ENCODE results near the gene SMOC1. TPM values are rescaled to one million over a fixed set of nuclear protein-coding genes. Genes with fewer than 3 reads are reported as not detected.

SMOC1 gene
- total and polyA plus RNA-seq, 2 of the 8 experiments (the other 6 are each of a cell fraction or from before 2014, with no cell fraction given), result 1.6 to 2.4 TPM

- no peak overlapping the region for H4K8ac ChIP-seq (ENCODE audit: extremely low read depth, insufficient read depth, low read length)
- no peak overlapping the region for H3K9ac ChIP-seq (replicated peaks in 1 of 4; ENCODE audit: extremely low read depth in 1 of 4, low read depth in 3 of 4, low read length in 3 of 4)
- H3K14ac ChIP-seq (ENCODE audit: insufficient read length), result no peak overlapping the region
- no peak overlapping the region for H4K5ac ChIP-seq (ENCODE audit: insufficient read length, low read depth, low read length)
- H4K91ac ChIP-seq (replicated peaks; ENCODE audit: insufficient read length, low read length), result no peak overlapping the region
- no peak for FAIRE-seq
- no peak overlapping the region for H2BK5ac ChIP-seq (ENCODE audit: low read depth, low read length)
- no peaks in the 10 kb centered on the region for H3K9me3 ChIP-seq (ENCODE audit: insufficient read depth in 2 of 2, low read depth in 1 of 2, low read length in 1 of 2)
- no peak overlapping the region for H3K4ac ChIP-seq (replicated peaks; ENCODE audit: insufficient read length, low read depth, low read length)
- no peak overlapping the region for H2AK5ac ChIP-seq (ENCODE audit: low read depth, low read length)
- no peak overlapping the region for H3K4me3 ChIP-seq (ENCODE audit: extremely low read depth in 1 of 4, insufficient read depth in 2 of 4, low read depth in 3 of 4, low read length in 4 of 4)
- H3K79me1 ChIP-seq (ENCODE audit: low read depth, low read length), result peaks cover 2% of the 10 kb centered on the region; the same call in 1 of the 2 replicates
- H2BK20ac ChIP-seq (ENCODE audit: low read length), result no peak overlapping the region
- no peak overlapping the region for H3K4me2 ChIP-seq (ENCODE audit: insufficient read depth in 1 of 2, low read depth in 2 of 2, low read length in 2 of 2)
- WGBS, 2 experiments (ENCODE audit: extremely low coverage in 1 of 2, insufficient coverage in 1 of 2, insufficient read length in 1 of 2, insufficient replicate concordance in 2 of 2, low coverage in 1 of 2, low lambda C conversion rate in 2 of 2, missing lambda C conversion rate in 1 of 2), result 86% methylated on average over 12 of the region's 12 CpGs; no CpG with 5 or more reads in 1 of the 2 experiments
- CTCF ChIA-PET (ENCODE audit: partially characterized antibody), result interaction anchor here (1.0 to 2.5 kb wide), 4 partner anchors 19 to 91 kb away, joined by 3 to 12 read pairs (median 4); no protein-coding TSS in a partner anchor
- peaks cover 0 to 1% (median 0%) of the 10 kb centered on the region in 4 experiments; a peak in 1 of 7 replicates for H3K4me1 ChIP-seq (replicated peaks in 1 of 4; ENCODE audit: control insufficient read depth in 3 of 4, insufficient read depth in 4 of 4, low read length in 3 of 4)
- no peaks in the 10 kb centered on the region for H3K79me2 ChIP-seq (ENCODE audit: control insufficient read depth in 1 of 2, insufficient read depth in 2 of 2, low read length in 2 of 2)
- H3K23me2 ChIP-seq (ENCODE audit: low read depth, low read length), result no peaks in the 10 kb centered on the region
- H3K36me3 ChIP-seq (ENCODE audit: control insufficient read depth in 2 of 4, insufficient read depth in 4 of 4, low read length in 3 of 4), result no peaks in the 10 kb centered on the region
- no peaks in the 10 kb centered on the region for H3K27me3 ChIP-seq (replicated peaks in 1 of 4; ENCODE audit: control insufficient read depth in 3 of 4, extremely low read depth in 1 of 4, insufficient read depth in 3 of 4, low read length in 3 of 4)
- H3K23ac ChIP-seq (ENCODE audit: insufficient read length), result no peak overlapping the region
- DNase-seq (ENCODE audit: low read depth in 1 of 2, low spot score in 2 of 2), result no peak
- no peak overlapping the region for H2BK12ac ChIP-seq (ENCODE audit: low read depth, low read length)
- H2AFZ ChIP-seq (ENCODE audit: low read length), result no peak overlapping the region
- POLR2A ChIA-PET (ENCODE audit: partially characterized antibody), result no interaction called here
- H4K20me1 ChIP-seq (replicated peaks in 1 of 2; ENCODE audit: control insufficient read depth in 1 of 2, insufficient read depth in 2 of 2, low read length in 2 of 2), result no peaks in the 10 kb centered on the region
- H3K27ac ChIP-seq (ENCODE audit: low read depth, low read length), result no peak overlapping the region
- no peak overlapping the region for H3K18ac ChIP-seq (ENCODE audit: extremely low read depth, low read length)
- no peak overlapping the region for H2BK15ac ChIP-seq (ENCODE audit: low read length)
- H3K56ac ChIP-seq (replicated peaks; ENCODE audit: insufficient read length, low read depth, low read length), result no peak overlapping the region
- H2BK120ac ChIP-seq (replicated peaks; ENCODE audit: low read depth, low read length), result no peak overlapping the region
- no peak for TF ChIP-seq SP4 (IDR thresholded peaks at IDR 0.05; ENCODE audit: low read length)
- no peak for TF ChIP-seq USF2 (IDR thresholded peaks at IDR 0.05; ENCODE audit: low read length)
- no peak for TF ChIP-seq ZNF274 (IDR thresholded peaks at IDR 0.05; ENCODE audit: borderline replicate concordance, extremely low read depth, low read length)
- no peak for TF ChIP-seq ATF2 (IDR thresholded peaks at IDR 0.05; ENCODE audit: low read length)
- no peak for TF ChIP-seq POU5F1 (IDR thresholded peaks at IDR 0.05; ENCODE audit: low read depth, low read length)
Observed at GRCh38 chr14:69937367-69938081, 58.3 kb downstream of the SMOC1 start.

Data from H1 (cell line).